NB4 (cell line): ENCODE results near the gene ERMN.

Experiments used
- CTCF ChIP-seq: IDR thresholded peaks from one replicate; pipeline ENCODE4 v1.5.1; 2012; ENCODE audit warnings: low read depth, low read length
- POLR2A ChIP-seq: IDR thresholded peaks from 2 replicates; pipeline ENCODE4 v1.6.1; 2011; ENCODE audit warnings: mild to moderate bottlenecking; ENCODE audit not compliant: insufficient read length; ENCODE audit errors: extremely low read depth

- no peak for TF ChIP-seq POLR2A
- TF ChIP-seq CTCF = no peak
Observed at GRCh38 chr2:157361526-157361925, 35.9 kb upstream of the ERMN start.
